Right lobe of liver (tissue), 4 donors: Measurements from ENCODE around the gene DEFB114.

Experiments
- CTCF ChIP-seq, 4 donors: fragments of 200-600 bp in 3 of 4; fragments of 450-650 bp in 1 of 4; IDR thresholded peaks; one replicate each; pipeline versions ENCODE4 v1.5.1 to v1.8.0; 2016 to 2022; ENCODE audit warnings: antibody characterized with exemption in 4 of 4, mild to moderate bottlenecking in 2 of 4
- POLR2A ChIP-seq: fragments of 450-650 bp; IDR thresholded peaks from one replicate; pipeline ENCODE4 v1.6.1; 2017; ENCODE audit warnings: antibody characterized with exemption, mild to moderate bottlenecking
- donor health status: DM: no; HTN: no; CAD: no.
- donor health status: DM: no; HTN: no; CAD: no.
- donor health status: DM: no; HTN: yes; CAD: no.

GRCh38 chr6:49951926-49952325, 12.0 kb downstream of the DEFB114 start:
- TF ChIP-seq CTCF (IDR thresholded peaks at IDR 0.05): no peak
- no peak for TF ChIP-seq POLR2A
